Measurements from ENCODE around the gene DGKE.

- TF ChIP-seq POLR2A (IDR thresholded peaks at IDR 0.05; ENCODE audit: low read depth, low read length) (no peak), CTCF (IDR thresholded peaks at IDR 0.05; ENCODE audit: extremely low read depth in 1 of 2, insufficient read depth in 1 of 2, low read depth in 1 of 2, low read length in 2 of 2) (no peak), POLR2AphosphoS5 (IDR thresholded peaks at IDR 0.05; ENCODE audit: insufficient read depth, low read depth, low read length) (no peak)
Measured at GRCh38 chr17:56913000-56913311, 79.0 kb downstream of the DGKE start.

Data from endothelial cell of umbilical vein (primary cell).